AG04450 (cell line): ENCODE data around the gene USP15. TPM values are rescaled to one million over a fixed set of nuclear protein-coding genes. Genes with fewer than 3 reads are reported as not detected.
A peak's percentile ranks its signal among the peaks of the same experiment; 100 is the strongest.

Experiments used
- CTCF ChIA-PET: fragments of 300-600, 350-600 bp; formaldehyde crosslinking; extraction: SDS; loops from one replicate; lab custom pipeline; 2022; ENCODE audit warnings: antibody characterized with exemption, inconsistent platforms; lab: Charles Lee
- POLR2A ChIA-PET: fragments of 350-600 bp; formaldehyde crosslinking; extraction: SDS; loops from one replicate; lab custom pipeline; 2021; ENCODE audit warnings: antibody characterized with exemption, inconsistent platforms; lab: Yijun Ruan, JAX
- DNase-seq: peaks from one replicate; pipeline ENCODE4 v3.0.0-alpha.2; 2011; ENCODE audit warnings: low read depth, low spot score
- H3K27ac ChIP-seq: one replicate; pipeline ENCODE4 v1.5.1; 2012; ENCODE audit warnings: low read depth, low read length, control low read depth
- H3K27me3 ChIP-seq: one replicate; pipeline ENCODE4 v1.6.0; 2012; ENCODE audit warnings: low read length; ENCODE audit not compliant: control insufficient read depth, insufficient read depth
- H3K4me3 ChIP-seq: 2 replicates; pipeline ENCODE4 v1.5.1; 2011; ENCODE audit warnings: mild to moderate bottlenecking, low read depth, low read length, control low read depth
- H3K9me3 ChIP-seq: 2 replicates; pipeline ENCODE4 v1.5.1; 2012; ENCODE audit warnings: low read length; ENCODE audit not compliant: control insufficient read depth, insufficient read depth
- polyA plus RNA-seq: library from polyadenylated mRNA; depleted of rRNA; stranded (reverse); fragments of >200 nt; gene quantifications from 2 replicates; pipeline ENCODE4 v1.2.3, GENCODE V29; 2011
- TF ChIP-seq, protein P1 (sequence below): IDR thresholded peaks from 2 replicates; pipeline ENCODE4 v1.5.1; 2011; ENCODE audit warnings: low read depth, low read length, control low read depth, inconsistent platforms

USP15 gene
- polyA plus RNA-seq, 1 experiment, result 64.4 TPM

DNA sequence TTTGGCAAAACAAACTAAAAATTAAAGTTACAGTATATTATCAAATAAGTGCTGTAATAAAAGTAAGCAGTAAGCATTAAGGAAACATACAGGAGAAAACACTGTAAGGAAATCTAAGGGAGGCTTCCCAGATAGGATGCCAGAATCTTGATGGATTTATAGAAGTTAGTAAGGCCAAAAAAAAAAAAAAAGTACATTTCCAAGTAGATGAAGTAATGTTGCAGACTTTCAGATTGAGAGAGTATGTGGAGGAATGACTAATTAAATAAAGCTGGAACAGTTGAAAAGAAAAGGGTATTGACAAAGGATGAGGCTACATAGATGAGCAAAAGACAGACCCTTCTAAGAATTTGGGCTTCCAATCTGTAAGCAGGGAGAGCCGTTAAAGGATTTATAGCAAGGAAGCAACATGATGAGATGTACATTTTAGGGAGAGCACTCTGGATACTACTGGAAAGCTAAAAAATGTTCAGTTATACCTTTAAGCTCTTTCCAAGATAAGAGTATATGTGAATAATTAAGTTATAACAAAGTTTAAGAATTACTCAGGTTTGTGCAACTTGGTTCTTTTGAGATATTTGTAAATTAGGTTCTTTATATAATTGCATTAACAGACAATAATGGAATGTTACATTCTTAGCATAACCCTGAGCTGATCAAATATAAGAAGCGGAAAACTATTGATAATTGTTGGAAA is 119.0 kb downstream of the USP15 start:
- H3K27ac ChIP-seq, result no peak overlapping the region
- DNase-seq, result no peak
- POLR2A ChIA-PET, result no interaction called here

DNA sequence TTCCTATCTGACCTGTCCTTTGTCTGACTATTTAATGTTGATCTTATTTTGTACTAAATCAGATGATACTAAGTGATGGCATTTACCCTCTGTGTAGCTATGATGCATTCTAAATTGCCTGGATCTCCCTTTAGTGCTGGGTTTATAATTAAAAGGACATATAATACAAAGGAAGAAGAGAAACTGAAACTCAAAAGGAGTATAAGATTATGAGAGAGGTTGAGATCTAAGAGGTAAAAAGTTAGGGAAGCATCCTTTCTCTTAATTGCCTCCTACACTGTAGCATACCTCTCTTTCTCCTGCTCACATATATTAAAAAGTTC is 119.5 kb downstream of the USP15 start:
- DNase-seq, result no peak
- Histone ChIP-seq H3K27ac (no peak overlapping the region), H3K4me3 (no peak overlapping the region), H3K9me3 (no peaks in the 10 kb centered on the region), H3K27me3 (no peaks in the 10 kb centered on the region)
- CTCF ChIA-PET, result interaction anchor here (0.8 to 1.3 kb wide), 2 partner anchors 56 to 58 kb away, joined by 3 to 4 read pairs; no protein-coding TSS in a partner anchor
- TF ChIP-seq, protein P1, sequence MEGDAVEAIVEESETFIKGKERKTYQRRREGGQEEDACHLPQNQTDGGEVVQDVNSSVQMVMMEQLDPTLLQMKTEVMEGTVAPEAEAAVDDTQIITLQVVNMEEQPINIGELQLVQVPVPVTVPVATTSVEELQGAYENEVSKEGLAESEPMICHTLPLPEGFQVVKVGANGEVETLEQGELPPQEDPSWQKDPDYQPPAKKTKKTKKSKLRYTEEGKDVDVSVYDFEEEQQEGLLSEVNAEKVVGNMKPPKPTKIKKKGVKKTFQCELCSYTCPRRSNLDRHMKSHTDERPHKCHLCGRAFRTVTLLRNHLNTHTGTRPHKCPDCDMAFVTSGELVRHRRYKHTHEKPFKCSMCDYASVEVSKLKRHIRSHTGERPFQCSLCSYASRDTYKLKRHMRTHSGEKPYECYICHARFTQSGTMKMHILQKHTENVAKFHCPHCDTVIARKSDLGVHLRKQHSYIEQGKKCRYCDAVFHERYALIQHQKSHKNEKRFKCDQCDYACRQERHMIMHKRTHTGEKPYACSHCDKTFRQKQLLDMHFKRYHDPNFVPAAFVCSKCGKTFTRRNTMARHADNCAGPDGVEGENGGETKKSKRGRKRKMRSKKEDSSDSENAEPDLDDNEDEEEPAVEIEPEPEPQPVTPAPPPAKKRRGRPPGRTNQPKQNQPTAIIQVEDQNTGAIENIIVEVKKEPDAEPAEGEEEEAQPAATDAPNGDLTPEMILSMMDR, result no peak
- POLR2A ChIA-PET, result no interaction called here

More for the DNA sequence above, 119.0 kb downstream of the USP15 start:
- TF ChIP-seq, protein P1, result no peak
- CTCF ChIA-PET, result interaction anchor here (0.8 to 1.3 kb wide), 2 partner anchors 56 to 59 kb away, joined by 3 to 4 read pairs; no protein-coding TSS in a partner anchor
- no peaks in the 10 kb centered on the region for H3K27me3 ChIP-seq
- H3K9me3 ChIP-seq, result no peaks in the 10 kb centered on the region
- no peak overlapping the region for H3K4me3 ChIP-seq

DNA sequence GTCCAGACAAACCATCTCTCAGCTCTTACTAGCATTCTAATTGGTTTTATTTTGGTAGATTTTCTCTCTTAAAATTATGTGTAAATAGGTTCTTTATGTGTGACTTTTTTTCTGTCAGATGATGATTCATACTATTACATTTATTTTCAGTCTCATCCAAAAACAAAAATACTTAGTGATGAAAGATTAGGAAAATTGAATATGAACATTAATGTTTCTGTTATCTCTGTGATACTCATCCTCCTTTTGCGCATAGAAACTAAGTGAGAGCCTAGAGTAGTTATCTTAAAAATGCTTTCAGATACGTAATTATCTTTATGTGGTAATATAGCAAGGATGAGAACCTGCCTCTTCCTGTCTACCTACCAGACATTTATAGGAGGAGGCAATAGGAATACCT is 122.3 kb downstream of the USP15 start:
- H3K9me3 ChIP-seq, result no peaks in the 10 kb centered on the region
- POLR2A ChIA-PET, result no interaction called here
- no peak overlapping the region for H3K27ac ChIP-seq
- TF ChIP-seq, protein P1, result no peak
- DNase-seq, result no peak
- no peak overlapping the region for H3K4me3 ChIP-seq
- CTCF ChIA-PET, result interaction anchor here (1.2 kb wide), 1 partner anchor 411 kb away, joined by 3 read pairs; no protein-coding TSS in a partner anchor
- H3K27me3 ChIP-seq, result no peaks in the 10 kb centered on the region

DNA sequence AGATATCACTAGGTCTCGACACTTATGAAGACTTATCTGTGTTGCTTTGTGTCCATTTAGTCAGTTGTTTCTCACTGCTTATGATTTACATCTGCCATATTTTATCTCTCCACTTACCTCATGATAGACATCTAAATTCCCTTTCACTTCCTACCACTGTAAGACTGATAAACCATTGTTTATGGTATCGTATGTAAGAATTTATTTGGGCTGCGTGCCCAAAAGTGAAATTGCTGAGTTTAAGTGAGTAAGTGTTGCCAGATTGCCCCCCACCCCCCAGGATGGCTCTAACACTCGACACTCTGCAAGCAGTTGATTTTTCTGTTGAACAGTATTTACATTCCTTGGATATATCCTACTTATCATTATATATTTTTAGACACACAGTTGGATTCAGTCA is 136.5 kb downstream of the USP15 start:
- Histone ChIP-seq H3K4me3 (no peak overlapping the region), H3K27ac (no peak overlapping the region), H3K9me3 (no peaks in the 10 kb centered on the region), H3K27me3 (no peaks in the 10 kb centered on the region)
- peak; percentile 26 for DNase-seq
- TF ChIP-seq, protein P1, result no peak
- POLR2A ChIA-PET, result no interaction called here
- CTCF ChIA-PET, result no interaction called here

DNA sequence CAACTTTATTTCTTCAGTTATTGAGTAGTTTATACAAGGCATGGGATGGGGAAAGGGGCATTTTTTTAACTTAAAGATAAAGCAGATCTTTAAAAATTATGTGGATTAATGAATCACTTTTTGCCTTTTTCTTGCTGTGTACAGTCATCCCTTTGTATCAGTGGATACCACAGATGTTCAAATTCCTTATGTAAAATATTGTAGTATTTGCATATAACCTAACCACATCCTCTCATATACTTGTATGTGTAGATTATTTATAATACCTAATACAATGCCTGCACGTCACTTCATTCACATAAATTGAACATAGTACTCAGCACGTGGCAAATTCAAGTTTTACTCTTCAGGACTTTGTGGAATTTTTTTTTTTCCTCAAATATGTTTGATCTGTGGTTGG is 139.9 kb downstream of the USP15 start:
- H3K27ac ChIP-seq, result no peak overlapping the region
- CTCF ChIA-PET, result interaction anchor here (0.7 kb wide), 1 partner anchor 29 kb away, joined by 3 read pairs; no protein-coding TSS in a partner anchor
- POLR2A ChIA-PET, result no interaction called here

More for the DNA sequence above, 139.9 kb downstream of the USP15 start:
- no peaks in the 10 kb centered on the region for H3K9me3 ChIP-seq
- TF ChIP-seq, protein P1, result no peak
- no peak for DNase-seq
- no peaks in the 10 kb centered on the region for H3K27me3 ChIP-seq
- H3K4me3 ChIP-seq, result no peak overlapping the region
